Anterior cingulate cortex (tissue), 58 donors: ENCODE measurements around the gene P2RY6.

Experiments
- DNase-seq, 58 donors: peaks; one replicate each; lab custom pipeline; 2025; lab: John Stamatoyannopoulos, UW

The P2RY6 gene

GRCh38 chr11:73291781-73292524 lies 19.8 kb downstream of the P2RY6 start:
- no peak for DNase-seq

GRCh38 chr11:73292525-73292894 lies 20.4 kb downstream of the P2RY6 start:
- peak in 2 of 58 donors; percentile 38 to 49 for DNase-seq

DNA sequence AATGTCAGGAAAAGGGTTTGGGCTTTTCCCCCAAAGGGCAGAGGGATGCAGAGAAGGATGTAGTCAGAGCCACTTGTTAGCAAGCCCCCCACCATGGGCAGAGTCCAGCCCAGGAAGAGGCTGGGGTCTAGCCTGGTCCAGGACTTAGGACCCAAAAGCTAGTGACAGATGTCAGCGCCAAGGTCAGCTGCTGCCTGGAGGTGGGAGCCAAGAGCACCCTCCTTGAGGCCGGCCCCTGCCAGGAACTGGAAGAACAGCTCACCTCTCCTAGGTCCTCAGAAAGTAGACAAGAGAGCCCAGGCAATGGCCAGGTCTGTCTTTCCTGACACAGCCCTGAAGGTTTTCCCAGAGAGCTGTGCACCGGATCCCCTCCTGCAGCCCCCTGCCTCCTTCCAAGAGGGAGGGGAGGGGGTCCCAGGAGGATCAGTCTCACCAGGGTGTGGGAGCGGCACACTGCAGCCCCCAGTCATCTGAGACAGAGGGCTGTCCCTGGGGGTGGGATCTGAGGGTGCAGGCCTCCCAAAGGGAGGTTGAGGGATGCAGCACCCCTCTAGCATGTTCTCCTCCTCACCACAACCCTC lies 21.3 kb downstream of the P2RY6 start:
- DNase-seq: no peak

- DNase-seq: no peak
These were observed 22.5 kb downstream of the P2RY6 start for GRCh38 chr11:73294604-73295003.

DNA sequence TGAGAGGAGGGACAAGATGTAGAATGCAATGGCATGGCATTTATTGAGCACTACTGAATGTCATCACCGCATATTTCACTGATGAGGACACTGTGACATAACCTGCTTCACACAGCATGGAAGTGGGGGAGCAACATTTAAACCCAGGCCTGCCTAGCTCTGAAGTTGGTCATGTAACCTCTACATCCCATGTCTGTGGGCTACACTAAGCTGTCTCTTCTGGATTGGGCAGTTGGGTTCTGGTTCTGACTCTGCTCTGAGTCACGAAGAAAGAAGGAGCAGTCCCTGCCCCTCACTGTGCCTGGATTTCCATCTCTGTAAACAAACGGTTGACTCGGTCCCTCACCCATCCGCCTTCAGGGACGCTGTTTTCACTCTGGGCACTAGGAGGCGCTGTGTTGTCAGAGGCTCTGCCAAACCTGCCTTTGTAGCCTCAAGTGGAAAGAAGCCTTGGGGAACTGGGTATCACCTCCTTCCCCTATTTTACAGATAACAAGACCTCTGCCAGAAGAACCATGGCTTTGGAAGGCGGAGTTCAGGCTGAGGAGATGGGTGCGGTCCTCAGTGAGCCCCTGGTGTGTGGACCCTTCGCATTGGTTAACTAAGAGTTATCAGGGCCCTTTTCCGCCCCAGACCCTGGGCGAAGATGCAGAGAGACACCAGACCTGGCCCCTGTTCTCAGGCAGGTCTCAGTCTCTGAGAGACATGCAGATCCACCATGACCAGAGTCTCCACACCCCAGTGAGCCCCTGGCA lies 23.3 kb downstream of the P2RY6 start:
- DNase-seq: peak in 13 of 58 donors; percentile 11 to 52 (median 26)

- DNase-seq: no peak
These were observed 23.8 kb downstream of the P2RY6 start for GRCh38 chr11:73295996-73296318.

DNA sequence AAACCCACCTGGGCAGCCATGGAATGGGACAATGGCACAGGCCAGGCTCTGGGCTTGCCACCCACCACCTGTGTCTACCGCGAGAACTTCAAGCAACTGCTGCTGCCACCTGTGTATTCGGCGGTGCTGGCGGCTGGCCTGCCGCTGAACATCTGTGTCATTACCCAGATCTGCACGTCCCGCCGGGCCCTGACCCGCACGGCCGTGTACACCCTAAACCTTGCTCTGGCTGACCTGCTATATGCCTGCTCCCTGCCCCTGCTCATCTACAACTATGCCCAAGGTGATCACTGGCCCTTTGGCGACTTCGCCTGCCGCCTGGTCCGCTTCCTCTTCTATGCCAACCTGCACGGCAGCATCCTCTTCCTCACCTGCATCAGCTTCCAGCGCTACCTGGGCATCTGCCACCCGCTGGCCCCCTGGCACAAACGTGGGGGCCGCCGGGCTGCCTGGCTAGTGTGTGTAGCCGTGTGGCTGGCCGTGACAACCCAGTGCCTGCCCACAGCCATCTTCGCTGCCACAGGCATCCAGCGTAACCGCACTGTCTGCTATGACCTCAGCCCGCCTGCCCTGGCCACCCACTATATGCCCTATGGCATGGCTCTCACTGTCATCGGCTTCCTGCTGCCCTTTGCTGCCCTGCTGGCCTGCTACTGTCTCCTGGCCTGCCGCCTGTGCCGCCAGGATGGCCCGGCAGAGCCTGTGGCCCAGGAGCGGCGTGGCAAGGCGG lies 24.5 kb downstream of the P2RY6 start:
- DNase-seq: no peak

DNA sequence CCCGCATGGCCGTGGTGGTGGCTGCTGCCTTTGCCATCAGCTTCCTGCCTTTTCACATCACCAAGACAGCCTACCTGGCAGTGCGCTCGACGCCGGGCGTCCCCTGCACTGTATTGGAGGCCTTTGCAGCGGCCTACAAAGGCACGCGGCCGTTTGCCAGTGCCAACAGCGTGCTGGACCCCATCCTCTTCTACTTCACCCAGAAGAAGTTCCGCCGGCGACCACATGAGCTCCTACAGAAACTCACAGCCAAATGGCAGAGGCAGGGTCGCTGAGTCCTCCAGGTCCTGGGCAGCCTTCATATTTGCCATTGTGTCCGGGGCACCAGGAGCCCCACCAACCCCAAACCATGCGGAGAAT lies 25.1 kb downstream of the P2RY6 start:
- no peak for DNase-seq

GRCh38 chr11:73297702-73298101 lies 25.6 kb downstream of the P2RY6 start:
- no peak for DNase-seq

DNA sequence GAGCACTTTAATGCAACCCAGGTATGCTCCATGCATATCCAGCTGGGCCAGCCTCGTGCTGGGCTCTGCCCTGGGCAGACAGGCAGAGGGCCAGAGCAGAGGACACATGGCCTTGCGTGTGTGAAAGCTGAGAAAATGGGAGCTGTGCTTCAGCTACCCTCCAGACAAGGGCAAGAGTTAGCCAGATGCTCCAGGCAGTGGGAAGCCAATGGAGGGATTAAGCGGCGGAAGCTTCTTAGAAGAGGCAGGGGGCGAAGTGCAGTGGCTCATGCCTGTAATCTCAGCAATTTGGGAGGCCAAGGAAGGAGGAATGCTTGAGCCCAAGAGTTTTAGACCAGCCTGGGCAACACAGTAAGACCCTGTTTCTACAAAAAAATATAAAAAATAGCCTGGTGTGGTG lies 26.1 kb downstream of the P2RY6 start:
- DNase-seq: no peak

GRCh38 chr11:73299751-73300150 lies 27.6 kb downstream of the P2RY6 start:
- no peak for DNase-seq

DNA sequence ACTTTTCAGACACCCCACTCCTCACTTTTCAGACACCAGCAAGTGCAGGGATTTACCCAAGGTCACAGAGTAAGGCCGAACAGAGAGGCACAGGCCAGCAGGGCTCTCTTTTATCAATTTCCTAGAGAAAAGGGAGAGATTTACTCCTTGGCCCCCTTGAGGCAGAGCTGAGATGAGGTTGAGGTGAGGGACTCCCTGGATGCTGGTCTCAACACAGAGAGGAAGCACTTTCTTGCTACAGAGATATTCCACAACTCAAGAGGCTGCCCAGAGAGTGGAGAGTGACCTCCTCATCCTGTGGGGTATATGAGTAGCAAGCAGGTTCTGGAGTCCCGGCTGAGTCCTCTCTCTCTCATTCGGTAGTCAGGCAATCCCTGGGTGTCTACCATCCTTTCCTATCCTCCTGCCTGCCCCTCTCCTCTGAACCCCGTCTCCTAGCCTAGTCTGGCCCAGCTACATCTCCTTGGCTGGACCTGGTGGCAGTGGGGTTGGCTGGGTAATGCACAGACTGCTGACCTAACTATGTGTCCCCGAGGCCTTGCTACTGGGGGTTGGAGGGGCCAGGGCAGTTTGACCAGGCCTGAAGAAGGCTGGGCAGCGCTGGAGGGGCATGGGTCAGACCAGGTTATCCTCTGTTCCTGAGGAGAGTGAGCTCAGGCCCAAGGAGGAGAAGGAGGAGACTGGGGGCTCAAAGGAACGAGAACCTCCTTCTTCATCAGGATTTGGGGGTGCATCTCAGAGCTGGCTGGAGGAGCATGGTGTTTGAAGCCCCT lies 34.1 kb downstream of the P2RY6 start:
- DNase-seq: no peak

DNA sequence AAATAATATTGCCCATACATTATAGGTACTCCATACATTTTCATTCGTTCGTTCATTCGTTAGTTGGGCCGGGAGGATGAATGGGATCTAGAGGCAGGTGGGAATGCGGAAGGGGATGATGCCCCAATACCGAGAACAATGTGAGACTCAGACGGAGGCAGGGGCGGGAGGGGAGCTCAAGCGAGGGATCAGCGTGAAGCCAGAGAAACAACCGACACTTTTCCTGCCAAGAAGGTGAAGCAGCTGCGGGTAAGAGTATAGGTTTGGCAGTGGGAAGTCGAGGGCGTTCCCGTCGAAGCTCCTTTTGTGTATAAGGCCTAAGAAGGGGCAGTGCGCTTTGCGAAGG lies 34.8 kb downstream of the P2RY6 start:
- DNase-seq: no peak

DNA sequence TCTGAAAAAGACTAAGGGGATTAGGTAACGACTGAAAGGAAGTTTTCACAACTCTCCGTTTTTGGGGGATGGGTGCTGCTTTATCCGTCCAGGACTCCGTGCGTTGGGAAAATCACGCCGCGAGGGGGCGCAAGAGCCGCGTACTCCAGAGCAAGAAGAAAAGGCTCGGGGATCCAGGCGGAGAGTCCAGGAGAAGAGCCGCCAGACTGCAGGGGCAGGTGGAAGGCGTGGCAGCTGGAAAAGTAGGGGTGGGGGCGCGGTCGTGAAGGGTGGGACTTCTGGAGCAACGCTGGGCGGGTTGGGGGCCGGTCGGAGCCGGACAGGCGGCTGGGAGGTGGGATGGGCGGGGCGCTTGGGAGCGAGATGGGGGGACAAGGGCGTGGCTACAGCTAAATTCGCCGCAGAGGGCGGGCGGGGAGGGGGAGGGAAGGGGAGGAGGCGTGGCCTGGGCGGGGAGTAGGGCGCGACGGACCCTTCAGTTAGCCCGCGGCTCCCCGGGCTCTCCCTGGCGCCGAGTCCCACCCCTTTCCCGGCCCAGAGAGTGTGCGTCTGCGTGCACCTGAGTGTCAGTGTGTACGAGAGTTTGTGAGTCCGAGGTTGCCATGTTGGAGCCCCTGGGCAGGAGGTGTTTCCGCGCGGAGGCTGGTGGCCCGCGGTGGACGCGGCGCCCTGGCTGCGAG lies 35.3 kb downstream of the P2RY6 start:
- peak; percentile 47 to 99 (median 85) for DNase-seq

- peak in 47 of 58 donors; percentile 32 to 79 (median 61) for DNase-seq
These were observed 36.1 kb downstream of the P2RY6 start, which contains the start of gene ARHGEF17 for GRCh38 chr11:73308003-73308960. Gene ARHGEF17 (plus strand): TSS chr11:73308276. CDS start chr11:73308639, 363 bp downstream.

DNA sequence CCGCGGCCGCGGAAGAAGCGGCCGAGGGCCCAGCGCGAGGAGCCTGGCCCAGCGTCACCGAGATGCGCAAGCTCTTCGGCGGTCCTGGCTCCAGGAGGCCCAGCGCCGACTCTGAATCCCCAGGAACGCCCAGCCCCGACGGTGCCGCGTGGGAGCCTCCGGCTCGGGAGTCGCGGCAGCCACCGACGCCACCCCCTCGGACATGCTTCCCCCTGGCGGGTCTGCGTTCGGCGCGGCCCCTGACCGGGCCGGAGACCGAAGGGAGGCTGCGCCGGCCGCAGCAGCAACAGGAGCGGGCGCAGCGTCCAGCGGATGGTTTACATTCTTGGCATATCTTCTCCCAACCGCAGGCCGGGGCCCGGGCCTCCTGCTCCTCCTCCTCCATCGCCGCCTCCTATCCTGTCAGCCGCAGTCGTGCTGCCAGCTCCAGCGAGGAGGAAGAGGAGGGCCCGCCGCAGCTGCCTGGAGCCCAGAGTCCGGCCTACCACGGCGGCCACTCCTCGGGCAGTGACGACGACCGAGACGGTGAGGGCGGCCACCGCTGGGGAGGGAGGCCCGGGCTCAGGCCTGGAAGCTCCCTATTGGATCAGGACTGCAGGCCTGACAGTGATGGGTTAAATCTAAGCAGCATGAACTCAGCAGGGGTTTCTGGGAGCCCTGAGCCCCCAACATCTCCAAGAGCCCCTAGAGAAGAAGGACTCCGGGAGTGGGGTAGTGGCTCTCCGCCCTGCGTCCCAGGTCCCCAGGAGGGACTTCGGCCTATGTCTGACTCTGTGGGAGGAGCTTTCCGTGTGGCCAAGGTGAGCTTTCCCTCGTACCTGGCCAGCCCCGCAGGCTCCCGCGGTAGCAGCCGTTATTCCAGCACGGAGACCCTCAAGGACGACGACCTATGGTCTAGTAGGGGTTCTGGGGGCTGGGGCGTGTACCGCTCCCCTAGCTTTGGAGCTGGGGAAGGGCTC lies 37.1 kb downstream of the P2RY6 start:
- DNase-seq: peak in 4 of 58 donors; percentile 21 to 58 (median 36)

- DNase-seq: no peak
These were observed 37.9 kb downstream of the P2RY6 start for GRCh38 chr11:73310076-73310475.
